Osteocyte (in vitro differentiated cells): ENCODE results near the gene VEGFA. TPM values are rescaled to one million over a fixed set of nuclear protein-coding genes. Genes with fewer than 3 reads are reported as not detected.

Experiments used
- DNase-seq: peaks from one replicate; pipeline ENCODE4 v3.0.0; 2021; ENCODE audit warnings: mixed read lengths; ENCODE audit not compliant: unreplicated experiment; ENCODE audit errors: extremely low spot score
- H3K27ac Mint-ChIP-seq: one replicate; pipeline ENCODE4 v1.8.0; 2021; ENCODE audit warnings: mild to moderate bottlenecking, mixed read lengths; ENCODE audit not compliant: unreplicated experiment
- H3K27me3 Mint-ChIP-seq: one replicate; pipeline ENCODE4 v1.8.0; 2021; ENCODE audit warnings: mixed read lengths; ENCODE audit not compliant: unreplicated experiment
- H3K36me3 Mint-ChIP-seq: one replicate; pipeline ENCODE4 v1.8.0; 2021; ENCODE audit warnings: mixed read lengths; ENCODE audit not compliant: unreplicated experiment
- H3K4me1 Mint-ChIP-seq: one replicate; pipeline ENCODE4 v1.8.0; 2021; ENCODE audit warnings: mixed read lengths; ENCODE audit not compliant: unreplicated experiment
- H3K4me3 Mint-ChIP-seq: one replicate; pipeline ENCODE4 v1.8.0; 2021; ENCODE audit warnings: mild to moderate bottlenecking, moderate library complexity, mixed read lengths; ENCODE audit not compliant: unreplicated experiment
- H3K9me3 Mint-ChIP-seq: one replicate; pipeline ENCODE4 v1.8.0; 2021; ENCODE audit warnings: mixed read lengths; ENCODE audit not compliant: unreplicated experiment
- total RNA-seq: library from RNA; stranded (reverse); gene quantifications from 2 replicates; pipeline ENCODE4 v1.2.1, GENCODE V29; 2021
- TF ChIP-seq, protein P1 (sequence below): fragments of 200-600 bp; sonication (generic); IDR thresholded peaks from 2 replicates; pipeline ENCODE4 v1.5.0; 2021; ENCODE audit warnings: antibody characterized with exemption, mild to moderate bottlenecking, moderate library complexity

VEGFA gene
- total RNA-seq, 1 donor from 2014 or later = 69.7 TPM

DNA sequence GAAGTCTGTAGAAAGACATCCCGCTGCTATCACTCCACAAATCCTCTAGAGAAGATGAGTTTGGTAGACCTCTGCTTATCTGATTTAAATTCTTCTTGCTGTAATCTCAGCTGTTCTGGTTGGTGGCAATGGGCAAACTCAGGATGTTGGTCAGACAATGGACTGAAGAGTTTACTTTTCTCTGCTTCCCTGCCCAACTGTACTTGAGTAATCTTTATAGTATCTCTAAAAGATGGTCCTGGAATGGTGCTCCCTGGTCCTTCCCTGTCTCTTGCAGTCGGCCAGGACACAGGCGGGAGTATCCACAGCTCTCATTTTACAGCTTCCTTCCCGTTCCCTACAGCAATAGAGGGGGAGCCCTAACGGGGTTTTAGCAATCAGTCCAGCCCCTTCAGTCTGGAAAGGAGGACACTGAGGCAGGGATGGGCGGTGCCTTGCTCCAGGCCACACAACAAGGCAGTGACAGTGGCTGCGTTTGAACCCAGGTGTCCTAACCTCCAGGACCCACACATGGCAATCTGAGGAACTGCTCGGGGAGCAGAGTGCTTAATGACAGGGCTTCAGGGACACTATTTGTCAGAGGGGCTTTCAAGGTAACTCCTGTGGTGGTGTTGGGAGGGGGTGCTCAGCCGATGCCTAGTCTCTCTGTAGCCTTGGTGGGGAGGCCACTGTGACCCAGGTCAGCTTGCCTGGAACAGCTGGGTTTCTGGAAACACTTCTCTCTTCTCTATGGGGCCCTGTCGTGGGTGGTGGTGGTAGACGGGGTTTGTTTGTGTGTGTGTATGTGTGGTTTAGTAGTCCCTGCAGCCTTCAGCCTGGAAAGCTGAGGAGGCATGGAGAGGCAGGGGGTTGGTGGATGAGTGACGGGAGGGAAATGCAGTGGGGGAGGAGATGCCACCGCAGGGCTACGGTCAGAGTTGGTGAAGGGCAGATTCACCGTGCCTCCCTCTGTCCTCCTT is 9.5 kb upstream of the VEGFA start:
- no peaks in the 10 kb centered on the region for H3K36me3 Mint-ChIP-seq
- H3K9me3 Mint-ChIP-seq = no peaks in the 10 kb centered on the region
- no peak overlapping the region for H3K27ac Mint-ChIP-seq
- no peak for DNase-seq
- H3K27me3 Mint-ChIP-seq = peaks cover 6% of the 10 kb centered on the region
- no peak overlapping the region for H3K4me3 Mint-ChIP-seq
- TF ChIP-seq, protein P1, sequence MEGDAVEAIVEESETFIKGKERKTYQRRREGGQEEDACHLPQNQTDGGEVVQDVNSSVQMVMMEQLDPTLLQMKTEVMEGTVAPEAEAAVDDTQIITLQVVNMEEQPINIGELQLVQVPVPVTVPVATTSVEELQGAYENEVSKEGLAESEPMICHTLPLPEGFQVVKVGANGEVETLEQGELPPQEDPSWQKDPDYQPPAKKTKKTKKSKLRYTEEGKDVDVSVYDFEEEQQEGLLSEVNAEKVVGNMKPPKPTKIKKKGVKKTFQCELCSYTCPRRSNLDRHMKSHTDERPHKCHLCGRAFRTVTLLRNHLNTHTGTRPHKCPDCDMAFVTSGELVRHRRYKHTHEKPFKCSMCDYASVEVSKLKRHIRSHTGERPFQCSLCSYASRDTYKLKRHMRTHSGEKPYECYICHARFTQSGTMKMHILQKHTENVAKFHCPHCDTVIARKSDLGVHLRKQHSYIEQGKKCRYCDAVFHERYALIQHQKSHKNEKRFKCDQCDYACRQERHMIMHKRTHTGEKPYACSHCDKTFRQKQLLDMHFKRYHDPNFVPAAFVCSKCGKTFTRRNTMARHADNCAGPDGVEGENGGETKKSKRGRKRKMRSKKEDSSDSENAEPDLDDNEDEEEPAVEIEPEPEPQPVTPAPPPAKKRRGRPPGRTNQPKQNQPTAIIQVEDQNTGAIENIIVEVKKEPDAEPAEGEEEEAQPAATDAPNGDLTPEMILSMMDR = no peak
- H3K4me1 Mint-ChIP-seq = peaks cover 9% of the 10 kb centered on the region

DNA sequence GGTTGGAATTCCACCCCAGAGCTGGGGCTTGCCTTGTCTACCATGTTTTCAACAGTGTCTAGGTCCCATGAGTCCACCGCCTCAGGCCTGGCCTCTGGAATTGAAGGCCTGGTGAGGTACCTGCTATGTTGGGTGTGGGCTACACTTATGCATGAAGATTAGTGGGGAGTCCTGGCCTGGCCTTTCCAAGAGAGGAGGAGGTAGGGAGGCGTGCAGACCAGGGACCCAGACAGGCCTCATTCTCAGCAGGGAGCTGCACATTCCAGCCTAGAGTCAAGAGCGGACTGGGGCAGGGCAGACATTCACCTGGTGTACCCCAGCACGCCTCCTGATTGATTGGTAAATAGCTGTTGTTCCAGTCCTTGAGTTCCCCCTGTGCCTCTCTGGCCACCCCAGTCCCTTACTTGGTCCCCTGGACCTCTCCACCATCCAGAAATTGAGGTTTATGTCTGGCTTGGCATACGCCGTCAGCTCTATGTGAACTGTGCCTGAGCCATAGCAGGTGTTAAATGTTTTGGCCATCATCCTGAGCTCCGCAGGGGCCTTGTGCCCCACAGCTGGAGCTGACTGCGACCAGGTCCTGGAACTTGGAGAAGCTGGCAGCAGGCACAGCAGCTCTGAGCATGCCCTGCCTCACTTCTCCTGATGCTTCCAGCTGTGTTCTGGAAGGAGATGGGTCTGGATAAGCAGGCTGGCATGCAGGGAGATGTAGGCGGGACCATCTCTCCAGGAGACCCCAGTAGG is 8.2 kb upstream of the VEGFA start:
- H3K27ac Mint-ChIP-seq = no peak overlapping the region
- H3K4me3 Mint-ChIP-seq = no peak overlapping the region
- no peak for DNase-seq
- H3K36me3 Mint-ChIP-seq = no peaks in the 10 kb centered on the region
- H3K9me3 Mint-ChIP-seq = no peaks in the 10 kb centered on the region
- H3K4me1 Mint-ChIP-seq = peaks cover 9% of the 10 kb centered on the region
- H3K27me3 Mint-ChIP-seq = peaks cover 12% of the 10 kb centered on the region
- TF ChIP-seq, protein P1 = no peak

DNA sequence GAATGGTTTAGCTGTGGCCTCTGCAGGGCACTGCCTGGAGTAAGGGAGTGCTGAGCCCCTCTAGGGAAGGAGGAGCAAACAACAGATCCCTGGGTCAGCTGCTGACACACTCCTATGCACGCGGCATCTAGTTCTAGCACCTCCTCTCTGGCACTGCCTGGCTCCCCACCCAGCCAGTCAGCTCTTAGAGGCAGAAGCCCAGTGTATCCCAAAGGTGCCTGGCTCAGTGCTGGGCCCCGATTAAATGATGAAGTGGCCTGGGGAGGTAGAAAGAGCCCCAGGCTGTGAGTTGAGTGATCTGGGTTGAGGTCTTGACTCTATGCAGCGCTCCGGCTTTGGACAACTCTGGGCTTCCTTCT is 7.6 kb upstream of the VEGFA start:
- peaks cover 9% of the 10 kb centered on the region for H3K4me1 Mint-ChIP-seq
- no peaks in the 10 kb centered on the region for H3K9me3 Mint-ChIP-seq
- no peak for DNase-seq
- no peaks in the 10 kb centered on the region for H3K36me3 Mint-ChIP-seq
- H3K27ac Mint-ChIP-seq = no peak overlapping the region
- H3K27me3 Mint-ChIP-seq = peaks cover 12% of the 10 kb centered on the region
- no peak overlapping the region for H3K4me3 Mint-ChIP-seq
- TF ChIP-seq, protein P1 = no peak

DNA sequence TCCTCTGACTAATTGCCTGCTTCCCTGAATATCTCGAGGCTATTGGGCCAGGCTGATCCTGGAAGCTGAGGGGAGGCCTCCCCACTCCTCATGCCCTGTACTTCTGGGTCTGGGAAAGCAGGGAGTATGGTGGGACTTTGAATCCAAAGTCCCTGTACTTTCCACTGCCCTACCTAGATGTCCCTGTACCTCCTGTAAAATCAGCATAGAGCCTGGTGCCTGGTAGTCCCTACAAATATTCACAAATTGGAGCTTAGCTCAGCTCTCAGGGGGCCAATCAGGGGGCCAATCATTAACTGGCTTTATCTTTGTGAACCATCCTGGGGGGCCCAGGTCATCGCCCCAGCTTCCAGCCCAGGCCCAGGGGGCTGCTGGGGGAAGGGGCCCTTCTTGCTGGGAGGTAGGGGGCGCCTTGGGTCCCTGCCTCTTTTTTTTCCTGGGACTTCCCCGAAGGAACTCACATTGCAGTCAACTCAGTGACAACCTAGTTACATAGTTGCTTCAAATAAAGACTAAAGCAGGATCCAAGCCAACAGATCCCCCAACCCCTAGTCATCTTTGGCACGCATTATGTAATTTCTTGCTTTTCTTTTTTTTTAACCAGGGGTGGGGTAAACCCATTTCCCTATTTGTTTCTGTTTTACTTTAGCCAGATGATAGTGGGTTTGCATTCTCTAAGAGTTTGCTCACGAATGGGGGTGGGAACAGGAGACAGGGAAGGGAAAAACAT is 6.9 kb upstream of the VEGFA start:
- no peak for DNase-seq
- peaks cover 12% of the 10 kb centered on the region for H3K27me3 Mint-ChIP-seq

More for the DNA sequence above, 6.9 kb upstream of the VEGFA start:
- TF ChIP-seq, protein P1 = no peak
- Mint-ChIP-seq H3K9me3 (no peaks in the 10 kb centered on the region), H3K36me3 (no peaks in the 10 kb centered on the region), H3K4me3 (no peak overlapping the region), H3K27ac (no peak overlapping the region), H3K4me1 (peaks cover 9% of the 10 kb centered on the region)
